DMS114 treated with DMSO at 0.1 percent for 48 hours (cell line): ENCODE results near the gene TEKT5.
"Not testable (repeated sequence)": the region's sequence is repeated elsewhere in the genome, so short reads cannot be mapped to it uniquely, and the experiment has no call there.

Experiments used
- DNase-seq: peaks from one replicate; lab custom pipeline; 2025; ENCODE audit not compliant: unreplicated experiment; lab: John Stamatoyannopoulos, UW

TEKT5 gene

DNA sequence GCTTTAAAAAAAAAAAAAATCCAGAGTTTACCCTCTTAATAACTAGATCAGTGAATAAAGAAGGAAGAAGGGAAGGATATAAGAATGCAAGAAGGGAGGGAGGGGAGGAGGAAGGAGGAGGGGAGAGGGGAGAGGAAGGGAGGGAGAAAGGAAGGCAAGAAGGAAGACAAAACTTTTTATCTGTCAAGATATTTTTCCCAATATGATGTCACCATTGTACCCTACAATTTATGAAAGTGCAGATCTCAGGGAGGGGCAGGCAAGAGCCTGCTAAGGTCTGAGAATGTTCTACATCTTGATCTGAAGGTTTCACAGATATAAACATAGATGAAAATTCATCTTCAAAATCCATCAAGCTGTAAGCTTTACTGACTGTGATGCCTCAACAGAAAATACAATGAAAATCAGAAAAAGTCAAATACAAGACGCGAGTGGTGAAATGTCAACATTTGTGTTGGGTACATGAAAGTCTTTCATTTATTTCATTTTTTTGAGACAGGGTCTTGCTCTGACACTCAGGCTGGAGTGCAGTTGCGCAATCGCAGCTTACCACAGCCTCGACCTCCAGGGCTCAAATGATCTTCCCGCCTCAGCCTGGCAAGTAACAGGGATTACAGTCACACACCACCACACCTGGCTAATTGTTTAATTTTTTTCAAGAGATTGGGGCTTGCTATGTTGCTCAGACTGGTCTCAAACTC is 57.2 kb downstream of the TEKT5 start:
- DNase-seq = no peak

DNA sequence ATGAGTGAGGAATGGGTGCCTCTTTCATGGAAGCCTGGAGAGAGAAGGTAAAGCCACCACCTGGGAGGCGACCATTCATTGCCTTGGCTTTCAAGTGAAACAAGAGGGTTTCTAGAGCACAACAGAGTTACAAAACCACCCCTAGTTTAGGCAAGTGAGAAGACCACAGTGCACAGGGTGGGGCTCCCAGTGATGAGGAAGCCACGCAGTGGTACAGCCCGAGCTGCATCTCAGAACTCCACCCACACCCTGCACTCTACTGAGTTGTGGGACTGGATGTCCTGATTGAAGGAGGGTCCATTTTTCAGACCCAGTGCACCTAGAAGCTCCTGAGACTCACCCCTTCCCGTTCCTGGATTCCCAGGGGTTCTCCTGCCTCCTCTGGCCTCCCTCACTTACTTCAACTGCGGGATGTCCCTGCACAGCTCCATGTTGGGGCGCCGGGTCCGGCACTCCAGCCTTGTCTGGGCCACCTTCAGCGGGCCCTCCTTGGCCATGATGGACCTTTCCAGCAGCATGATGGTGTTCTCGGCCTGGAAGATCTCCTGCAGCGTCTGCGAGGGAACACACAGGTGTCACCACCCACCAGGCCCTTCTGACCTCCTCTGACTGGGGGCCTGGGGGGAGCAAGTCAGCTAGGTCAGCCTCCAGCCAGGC is 59.2 kb downstream of the TEKT5 start:
- DNase-seq = no peak

DNA sequence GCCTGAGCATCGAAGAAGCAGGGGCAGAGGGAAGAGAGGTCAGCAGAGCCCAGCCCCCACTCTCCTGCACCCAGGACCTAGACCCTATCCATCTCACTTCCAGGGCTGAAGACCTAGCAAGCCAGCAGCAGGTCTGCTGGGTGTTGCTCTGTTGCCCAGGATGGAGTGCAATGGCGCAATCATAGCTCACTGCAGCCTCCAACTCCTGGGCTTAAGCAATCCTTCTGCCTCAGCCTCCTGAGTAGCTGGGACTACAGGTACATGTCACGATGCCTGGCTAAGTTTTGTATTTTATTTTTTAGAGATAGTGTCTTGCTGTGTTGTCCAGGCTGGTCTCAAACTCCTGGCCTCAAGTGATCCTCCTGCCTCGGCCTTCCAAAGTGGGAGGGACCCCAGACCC is 61.3 kb downstream of the TEKT5 start:
- not testable (repeated sequence) for DNase-seq

GRCh38 chr16:10631886-10632285 is 62.8 kb downstream of the TEKT5 start:
- DNase-seq = no peak

- DNase-seq = no peak
Measured at GRCh38 chr16:10629592-10629963, 65.2 kb downstream of the TEKT5 start.

DNA sequence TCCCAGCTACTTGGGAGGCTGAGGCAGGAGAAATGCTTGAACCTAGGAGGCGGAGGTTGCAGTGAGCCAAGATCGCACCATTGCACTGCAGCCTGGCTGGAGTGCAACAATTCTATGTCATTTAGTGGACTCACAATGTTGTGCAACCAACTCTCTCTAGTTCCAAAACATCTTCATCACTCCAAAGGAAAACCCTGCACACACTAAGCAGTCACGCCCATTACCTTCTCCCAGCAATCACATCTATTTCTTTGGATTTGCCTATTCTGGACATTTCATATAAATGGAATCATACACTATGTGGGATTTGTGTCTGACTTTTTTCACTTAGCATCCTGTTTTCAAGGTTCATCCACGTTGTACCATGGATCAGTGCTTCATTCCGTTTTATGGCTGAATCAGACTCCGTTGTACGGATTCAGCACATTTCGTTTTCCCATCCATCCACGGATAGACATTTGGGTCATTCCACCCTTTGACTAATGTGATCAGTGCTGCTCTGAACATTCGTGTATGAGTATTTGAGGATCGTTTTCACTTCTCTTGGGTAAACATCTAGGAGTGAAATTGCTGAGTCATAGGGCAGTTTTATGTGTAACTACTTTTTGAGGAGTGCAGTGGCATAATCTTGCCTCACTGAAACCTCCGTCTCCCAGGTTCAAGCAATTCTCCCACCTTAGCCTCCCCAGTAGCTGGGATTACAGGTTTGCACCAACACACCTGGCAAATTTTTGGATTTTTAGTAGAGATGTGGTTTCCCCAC is 69.0 kb downstream of the TEKT5 start:
- no peak for DNase-seq

DNA sequence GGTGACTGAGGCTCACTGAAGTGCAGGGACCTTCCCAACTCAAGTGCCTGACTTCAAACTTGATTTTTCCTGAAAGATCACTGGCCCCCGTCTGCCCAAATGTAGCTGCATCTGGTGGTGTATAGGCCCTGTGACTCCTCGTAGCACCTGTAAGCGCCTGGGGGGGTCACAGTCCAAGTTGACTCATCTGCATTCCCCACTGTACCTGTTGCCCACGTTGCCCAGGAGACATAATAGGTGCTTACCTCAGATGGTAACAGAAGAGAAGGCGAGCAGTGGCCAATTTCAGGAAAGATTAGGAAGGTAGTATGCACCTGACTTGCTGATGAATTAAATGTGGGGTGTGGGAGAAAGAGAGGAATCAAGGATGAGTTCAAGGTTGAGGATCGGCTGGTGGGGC is 70.2 kb downstream of the TEKT5 start:
- DNase-seq = no peak

- no peak for DNase-seq
Measured at GRCh38 chr16:10623059-10623458, 71.7 kb downstream of the TEKT5 start.

DNA sequence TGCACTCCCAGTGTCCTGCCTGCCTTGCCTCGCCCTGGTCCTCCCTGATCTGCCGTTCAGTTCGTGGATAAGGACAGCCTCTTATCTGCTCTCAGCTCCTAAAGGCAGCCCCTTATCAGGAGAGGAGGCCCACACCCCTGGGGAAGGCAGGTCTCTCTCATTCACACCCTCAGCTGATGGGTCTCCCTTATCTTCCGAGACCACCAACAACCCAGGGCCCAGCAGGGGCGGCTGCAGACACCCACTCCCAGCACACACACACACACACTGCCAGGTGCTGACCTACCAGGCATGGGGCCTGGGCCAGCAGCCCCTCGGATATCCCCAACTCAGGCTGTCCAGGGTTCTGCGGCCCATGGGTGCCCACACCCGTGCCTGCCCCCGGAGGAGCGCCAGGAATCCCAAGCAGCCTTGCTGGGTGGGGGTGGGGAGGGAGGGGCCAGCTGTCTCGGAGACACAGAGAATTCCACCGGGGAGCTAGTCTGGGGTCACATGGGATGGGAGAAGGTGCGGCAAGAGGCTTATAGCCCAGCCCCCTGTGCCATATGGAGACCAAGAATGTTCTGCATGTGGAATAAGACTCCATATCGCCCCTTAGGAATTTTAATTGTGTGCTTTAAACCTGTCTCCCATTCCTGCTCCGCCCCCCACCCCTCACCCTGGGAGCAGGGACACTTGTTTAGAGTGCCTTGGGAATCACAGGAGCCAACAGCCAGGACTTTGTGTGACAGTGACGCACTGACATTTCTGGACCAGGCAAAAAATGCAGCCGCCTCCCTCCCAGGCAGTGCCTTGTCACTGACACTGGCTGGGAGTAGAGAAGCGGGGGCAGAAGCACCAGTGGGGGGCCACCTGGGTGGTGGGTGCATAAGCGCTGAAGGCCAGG is 72.5 kb downstream of the TEKT5 start:
- DNase-seq = no peak

GRCh38 chr16:10621216-10621949 is 73.3 kb downstream of the TEKT5 start:
- DNase-seq = not testable (repeated sequence)

- no peak for DNase-seq
Measured at GRCh38 chr16:10620120-10620519, 74.6 kb downstream of the TEKT5 start.

DNA sequence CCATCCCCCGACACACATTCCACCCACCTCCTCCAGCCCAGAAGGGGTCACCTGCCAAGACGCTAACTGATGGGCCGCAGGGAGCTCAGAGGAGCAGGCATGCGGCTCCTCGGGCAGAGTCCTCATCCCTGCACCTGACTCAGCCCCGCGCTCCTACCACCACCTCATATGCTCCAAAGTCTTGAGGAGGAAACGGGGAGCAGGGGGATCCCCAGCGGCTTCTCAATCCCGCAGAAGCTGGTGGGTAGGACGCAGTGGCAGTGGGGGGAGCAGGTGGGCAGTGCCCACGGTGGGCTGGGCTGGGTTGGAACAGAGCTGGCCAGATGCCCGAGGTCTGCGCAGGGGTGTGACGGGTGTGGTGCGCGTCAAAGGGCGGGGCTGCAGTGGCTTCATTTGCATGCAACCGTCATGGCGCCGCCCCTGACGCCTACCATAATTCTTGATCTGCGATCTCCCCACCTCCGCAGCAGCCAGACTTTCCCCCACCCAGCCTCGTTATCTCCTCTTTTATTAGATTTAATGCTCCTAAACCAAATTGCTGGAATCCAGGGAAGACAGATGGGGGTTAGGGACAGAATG is 75.4 kb downstream of the TEKT5 start:
- DNase-seq = no peak

GRCh38 chr16:10618710-10619209 is 76.0 kb downstream of the TEKT5 start:
- DNase-seq = no peak

DNA sequence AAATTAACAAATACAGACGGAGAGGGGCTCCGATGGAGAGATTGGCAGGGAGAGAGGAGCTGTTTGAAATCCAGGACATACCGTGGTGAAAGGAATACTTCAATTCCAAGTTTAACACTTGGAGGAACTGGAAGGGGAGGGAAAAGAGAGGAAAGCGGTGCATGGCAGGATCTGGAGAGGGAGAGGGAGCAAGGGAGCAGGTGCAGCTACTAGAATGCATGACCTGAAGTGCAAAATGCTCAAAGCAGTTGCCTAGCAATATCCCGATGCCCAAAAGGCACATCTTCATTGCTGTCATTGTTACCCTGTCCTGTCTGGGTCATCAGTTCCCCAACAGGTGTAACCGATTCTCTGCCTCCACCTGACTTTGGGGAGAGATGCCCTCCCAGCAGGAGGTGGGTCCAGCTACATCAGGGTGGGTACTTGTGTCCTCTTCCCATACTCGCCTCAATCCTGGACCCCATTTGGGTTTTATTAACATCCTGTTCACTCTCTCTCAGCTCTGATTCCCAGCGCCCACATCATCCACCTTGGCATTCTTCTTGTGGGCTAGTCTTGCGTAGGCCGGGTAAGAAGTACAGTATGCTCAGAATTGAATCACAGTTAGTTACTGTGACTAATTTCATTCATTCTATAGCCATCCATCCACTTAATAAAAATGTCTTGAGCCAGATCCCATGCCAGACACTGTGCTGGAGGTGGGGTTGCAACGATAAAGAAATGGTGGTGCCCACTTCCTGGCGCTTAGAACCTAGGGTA is 76.9 kb downstream of the TEKT5 start:
- DNase-seq = no peak

GRCh38 chr16:10616756-10617640 is 77.7 kb downstream of the TEKT5 start:
- no peak for DNase-seq

- DNase-seq = no peak
Measured at GRCh38 chr16:10616419-10616755, 78.3 kb downstream of the TEKT5 start.

GRCh38 chr16:10614685-10615084 is 80.0 kb downstream of the TEKT5 start:
- no peak for DNase-seq

GRCh38 chr16:10613785-10614485 is 80.8 kb downstream of the TEKT5 start:
- no peak for DNase-seq
